Spleen (tissue), 7 donors: ENCODE results near the gene PREB.

Experiments
- CTCF ChIP-seq, 11 experiments: fragments of 200-600 bp in 7 of 11; fragments of 450-650 bp in 4 of 11; sonication (generic) in 4 of 11; IDR thresholded peaks in 8 of 11; conservative IDR thresholded peaks in 3 of 11; 1 replicate in 7 of 11; 2 replicates in 4 of 11; pipeline versions ENCODE4 v1.4.0 to v1.8.0; 2016 to 2021; ENCODE audit warnings: antibody characterized with exemption in 11 of 11, inconsistent platforms in 4 of 11, mild to moderate bottlenecking in 1 of 11
- POLR2A ChIP-seq, 3 donors: fragments of 450-650 bp; IDR thresholded peaks; one replicate each; pipeline ENCODE4 v1.5.1; 2017; ENCODE audit warnings: antibody characterized with exemption in 3 of 3, mild to moderate bottlenecking in 1 of 3
- POLR2AphosphoS5 ChIP-seq, 3 donors: sonication (generic); formaldehyde crosslinking; IDR thresholded peaks; one replicate each; pipeline ENCODE4 v1.5.1; 2017; ENCODE audit warnings: antibody characterized with exemption in 3 of 3
- donor health status: DM: no; HTN: no; CAD: no; lungs with moderate emphysema.
- donor health status: DM: no; HTN: no; CAD: no.
- donor health status: DM: no; HTN: no; CAD: no.

GRCh38 chr2:27134781-27135477 is 493 bp upstream of the PREB start:
- TF ChIP-seq POLR2AphosphoS5 (IDR thresholded peaks at IDR 0.05) (no peak), POLR2A (IDR thresholded peaks at IDR 0.05) (no peak), CTCF (IDR thresholded peaks at IDR 0.05 in 8 of 11, conservative IDR thresholded peaks at IDR 0.05 in 3 of 11) (peak in 1 of 11 experiments; percentile 1)
